Breast epithelium (tissue), 4 donors: ENCODE results near the gene CREM. TPM values are rescaled to one million over a fixed set of nuclear protein-coding genes. Genes with fewer than 3 reads are reported as not detected.
A peak's percentile ranks its signal among the peaks of the same experiment; 100 is the strongest.

Source experiments
- DNase-seq, 2 donors: peaks; one replicate each; pipeline ENCODE4 v3.0.0-alpha.2; 2019; ENCODE audit warnings: low spot score in 2 of 2
- H3K27ac ChIP-seq, 2 donors: fragments of 200-600 bp; sonication (generic) in 1 of 2; one replicate each; pipeline ENCODE4 v1.5.1; 2016 to 2019; ENCODE audit warnings: mild to moderate bottlenecking in 1 of 2
- H3K27me3 ChIP-seq, 2 donors: fragments of 200-600 bp; sonication (generic) in 1 of 2; one replicate each; pipeline versions ENCODE4 v1.5.1 to v1.6.0; 2017 to 2019; ENCODE audit warnings: control low read depth in 1 of 2, mild to moderate bottlenecking in 1 of 2
- H3K36me3 ChIP-seq: fragments of 200-600 bp; one replicate; pipeline ENCODE4 v1.5.1; 2019
- H3K4me1 ChIP-seq, 2 donors: fragments of 200-600 bp; sonication (generic); one replicate each; pipeline ENCODE4 v1.5.1; 2016 to 2019; ENCODE audit warnings: control low read depth in 1 of 2
- H3K4me3 ChIP-seq, 3 donors: fragments of 200-600 bp; sonication (generic); 1 replicate in 2 of 3; 2 replicates in 1 of 3; pipeline ENCODE4 v1.5.1; 2016 to 2019; ENCODE audit warnings: mild to moderate bottlenecking in 3 of 3, moderate library complexity in 2 of 3
- H3K9me3 ChIP-seq, 2 donors: fragments of 200-600 bp; sonication (generic) in 1 of 2; one replicate each; pipeline ENCODE4 v1.5.1; 2016 to 2019; ENCODE audit warnings: control low read depth in 1 of 2
- POLR2A ChIP-seq: fragments of 450-650 bp; IDR thresholded peaks from one replicate; pipeline ENCODE4 v1.6.1; 2016; ENCODE audit warnings: antibody characterized with exemption, mild to moderate bottlenecking, moderate library complexity
- POLR2AphosphoS5 ChIP-seq, 3 donors: sonication (generic); formaldehyde crosslinking; IDR thresholded peaks; one replicate each; pipeline ENCODE4 v1.6.1; 2017; ENCODE audit warnings: antibody characterized with exemption in 3 of 3
- intact Hi-C: fragments of 100-400 bp; cut with DNase I; formaldehyde crosslinking; loops from one replicate; pipeline ENCODE4 v1.15.1; 2023; ENCODE audit warnings: low total_unique reads
- total RNA-seq, 3 donors: library from RNA; depleted of rRNA; stranded (reverse); fragments of >200 nt; gene quantifications; one replicate each; pipeline ENCODE4 v1.1.0, GENCODE V29; 2016
- TF ChIP-seq, protein P1 (sequence below), 3 donors: fragments of 450-650 bp; IDR thresholded peaks; one replicate each; pipeline ENCODE4 v1.5.1; 2016 to 2017; ENCODE audit warnings: antibody characterized with exemption in 3 of 3, mild to moderate bottlenecking in 3 of 3, moderate library complexity in 3 of 3

CREM gene
- total RNA-seq, 3 donors from 2014 or later = 30.6 to 55.4 (median 41.6) TPM

DNA sequence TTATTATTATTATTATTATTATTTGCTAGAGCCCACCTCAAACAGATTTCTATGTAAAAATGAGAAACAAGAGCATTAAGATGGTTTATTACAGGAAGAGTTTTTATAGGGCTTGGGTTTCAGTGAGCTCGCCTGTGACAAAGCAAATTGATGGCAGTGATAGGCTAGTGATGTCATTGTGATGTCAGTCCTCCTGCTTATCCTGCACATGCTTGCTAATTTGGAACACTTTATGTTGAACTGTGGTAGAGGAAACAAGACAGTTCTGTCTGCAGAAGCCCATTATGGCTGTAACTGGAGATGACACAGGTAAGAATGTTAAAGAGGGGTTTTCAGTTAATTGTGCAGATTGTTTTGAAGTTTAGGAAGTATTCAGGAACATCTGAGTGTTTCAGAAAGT, 68.3 kb downstream of the CREM start:
- Histone ChIP-seq H3K27me3 (no peaks in the 10 kb centered on the region), H3K27ac (peak overlapping the region; percentile 85 to 91), H3K36me3 (no peaks in the 10 kb centered on the region), H3K4me1 (no peaks in the 10 kb centered on the region), H3K9me3 (no peaks in the 10 kb centered on the region), H3K4me3 (peak overlapping the region; percentile 42 to 59 (median 51))
- TF ChIP-seq, protein P1, sequence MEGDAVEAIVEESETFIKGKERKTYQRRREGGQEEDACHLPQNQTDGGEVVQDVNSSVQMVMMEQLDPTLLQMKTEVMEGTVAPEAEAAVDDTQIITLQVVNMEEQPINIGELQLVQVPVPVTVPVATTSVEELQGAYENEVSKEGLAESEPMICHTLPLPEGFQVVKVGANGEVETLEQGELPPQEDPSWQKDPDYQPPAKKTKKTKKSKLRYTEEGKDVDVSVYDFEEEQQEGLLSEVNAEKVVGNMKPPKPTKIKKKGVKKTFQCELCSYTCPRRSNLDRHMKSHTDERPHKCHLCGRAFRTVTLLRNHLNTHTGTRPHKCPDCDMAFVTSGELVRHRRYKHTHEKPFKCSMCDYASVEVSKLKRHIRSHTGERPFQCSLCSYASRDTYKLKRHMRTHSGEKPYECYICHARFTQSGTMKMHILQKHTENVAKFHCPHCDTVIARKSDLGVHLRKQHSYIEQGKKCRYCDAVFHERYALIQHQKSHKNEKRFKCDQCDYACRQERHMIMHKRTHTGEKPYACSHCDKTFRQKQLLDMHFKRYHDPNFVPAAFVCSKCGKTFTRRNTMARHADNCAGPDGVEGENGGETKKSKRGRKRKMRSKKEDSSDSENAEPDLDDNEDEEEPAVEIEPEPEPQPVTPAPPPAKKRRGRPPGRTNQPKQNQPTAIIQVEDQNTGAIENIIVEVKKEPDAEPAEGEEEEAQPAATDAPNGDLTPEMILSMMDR (IDR thresholded peaks at IDR 0.05) = no peak
- TF ChIP-seq POLR2AphosphoS5 (IDR thresholded peaks at IDR 0.05) = no peak
- TF ChIP-seq POLR2A = no peak
- DNase-seq = no peak
- intact Hi-C loops = no loop called here

DNA sequence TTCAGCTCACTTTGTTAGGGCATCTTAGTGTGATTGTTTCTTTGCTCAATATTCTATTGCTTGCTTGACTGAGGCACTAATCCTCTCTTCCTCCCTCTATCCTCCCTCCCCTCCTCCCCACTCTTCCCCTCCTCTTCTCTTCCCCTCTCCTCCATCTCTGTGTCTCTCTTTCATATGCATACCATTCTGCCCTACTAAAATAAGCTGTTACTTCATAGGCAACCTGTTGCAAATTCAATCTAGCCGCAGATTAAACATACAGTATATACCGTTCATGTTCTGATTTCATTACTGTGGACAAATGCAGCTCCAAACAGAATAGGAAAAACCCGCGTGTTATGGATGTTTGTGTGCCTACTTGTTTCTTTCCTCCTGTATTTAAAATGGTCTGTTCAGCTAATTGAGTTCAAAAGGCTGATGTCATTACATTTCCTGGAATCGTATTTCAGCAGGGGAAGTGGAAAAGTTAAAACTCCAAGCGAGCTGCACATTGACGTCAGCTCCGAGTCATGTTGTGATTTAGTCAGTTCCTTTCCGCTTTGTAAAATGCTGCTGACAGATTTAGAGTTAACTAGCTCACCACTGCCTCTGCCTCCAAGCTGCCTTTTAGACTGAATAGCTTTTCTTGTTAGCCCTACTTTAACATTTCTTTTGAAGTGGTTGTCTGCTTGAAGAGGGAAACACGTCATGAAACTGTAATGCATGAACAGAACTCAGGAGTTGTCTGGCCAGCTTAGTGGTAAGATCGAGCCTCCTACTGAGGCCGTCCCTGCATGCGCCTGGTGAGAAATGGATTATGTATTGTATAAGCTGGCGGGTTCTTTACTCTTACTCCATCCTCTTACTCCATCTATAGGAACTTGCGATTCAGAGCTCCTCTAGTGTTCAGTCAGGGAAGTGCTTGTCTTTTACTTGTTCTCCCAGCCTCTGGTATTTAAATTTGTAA, 69.0 kb downstream of the CREM start:
- Histone ChIP-seq H3K36me3 (no peaks in the 10 kb centered on the region), H3K27me3 (no peaks in the 10 kb centered on the region), H3K4me3 (peak overlapping the region; percentile 42 to 59 (median 51)), H3K27ac (peak overlapping the region; percentile 85 to 91), H3K4me1 (no peaks in the 10 kb centered on the region), H3K9me3 (no peaks in the 10 kb centered on the region)
- peak in 1 of 2 donors; percentile 60 for DNase-seq
- intact Hi-C loops = no loop called here
- TF ChIP-seq POLR2A (peak; percentile 25), POLR2AphosphoS5 (IDR thresholded peaks at IDR 0.05) (peak in 2 of 3 donors; percentile 74 to 78)
- TF ChIP-seq, protein P1 (IDR thresholded peaks at IDR 0.05) = peak; percentile 89 to 92 (median 89)

DNA sequence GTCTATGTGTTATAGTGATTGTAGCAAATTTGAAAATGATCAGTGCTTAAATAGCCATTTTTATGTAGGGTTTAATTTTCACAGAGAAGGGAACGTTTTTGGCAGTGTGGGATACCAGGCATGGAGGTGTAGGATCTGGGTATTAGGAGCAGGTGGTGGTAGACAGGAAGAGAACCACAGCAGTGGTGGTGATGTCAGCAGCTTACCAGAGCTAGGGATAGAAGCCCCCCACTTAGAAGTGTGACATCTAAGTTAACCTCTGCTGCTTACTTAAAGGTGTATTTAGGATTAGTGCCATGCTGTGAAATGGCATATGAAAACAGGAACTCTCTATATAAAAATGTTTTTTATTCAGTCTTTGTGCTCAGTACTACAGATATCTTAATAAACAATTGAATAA, 73.8 kb downstream of the CREM start:
- Histone ChIP-seq H3K36me3 (no peaks in the 10 kb centered on the region), H3K4me1 (no peaks in the 10 kb centered on the region), H3K9me3 (no peaks in the 10 kb centered on the region), H3K4me3 (no peak overlapping the region), H3K27me3 (no peaks in the 10 kb centered on the region), H3K27ac (no peak overlapping the region)
- intact Hi-C loops = no loop called here
- DNase-seq = no peak
- TF ChIP-seq POLR2AphosphoS5 (IDR thresholded peaks at IDR 0.05) (no peak), POLR2A (no peak)
- TF ChIP-seq, protein P1 (IDR thresholded peaks at IDR 0.05) = no peak

DNA sequence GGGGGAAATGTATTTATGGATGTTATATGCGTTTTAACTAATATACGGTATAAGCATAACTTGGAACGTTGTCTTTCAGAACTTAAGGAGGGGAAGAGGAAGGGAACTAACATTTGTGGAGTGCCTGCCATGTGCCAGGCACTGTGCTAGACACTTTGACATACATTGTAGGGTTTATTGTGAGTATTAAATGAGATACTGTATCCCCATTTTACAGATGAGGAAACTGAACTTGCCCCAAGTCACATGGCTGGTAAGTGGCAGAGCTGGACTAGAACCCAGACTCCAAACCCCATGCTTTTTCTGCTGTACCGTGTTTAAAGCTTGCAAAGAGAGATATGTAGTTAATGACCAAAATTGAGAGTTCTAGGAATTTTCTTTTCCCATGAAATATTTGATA, 74.6 kb downstream of the CREM start:
- intact Hi-C loops = no loop called here
- H3K4me3 ChIP-seq = no peak overlapping the region

More for the DNA sequence above, 74.6 kb downstream of the CREM start:
- H3K27me3 ChIP-seq = no peaks in the 10 kb centered on the region
- H3K36me3 ChIP-seq = no peaks in the 10 kb centered on the region
- no peak overlapping the region for H3K27ac ChIP-seq
- no peak for DNase-seq
- TF ChIP-seq POLR2AphosphoS5 (IDR thresholded peaks at IDR 0.05) = no peak
- TF ChIP-seq, protein P1 (IDR thresholded peaks at IDR 0.05) = no peak
- TF ChIP-seq POLR2A = no peak
- no peaks in the 10 kb centered on the region for H3K4me1 ChIP-seq
- H3K9me3 ChIP-seq = no peaks in the 10 kb centered on the region
